CD4-positive, alpha-beta T cell treated with Interleukin-6 at 100 ng/mL for 8 hours (primary cell): ENCODE measurements around the gene CFAP46.
A peak's percentile ranks its signal among the peaks of the same experiment; 100 is the strongest.
"Not testable (repeated sequence)": the region's sequence is repeated elsewhere in the genome, so short reads cannot be mapped to it uniquely, and the experiment has no call there.

Experiments
- DNase-seq: peaks from one replicate; pipeline ENCODE4 v3.0.0-alpha.2; 2020; ENCODE audit warnings: mixed read lengths, low spot score

The CFAP46 gene

GRCh38 chr10:132843276-132843675 is 99.1 kb downstream of the CFAP46 start:
- DNase-seq: not testable (repeated sequence)

- no peak for DNase-seq
Measured at GRCh38 chr10:132842397-132842796, 100.0 kb downstream of the CFAP46 start.

- no peak for DNase-seq
Measured at GRCh38 chr10:132841615-132841975, 100.8 kb downstream of the CFAP46 start.

- no peak for DNase-seq
Measured at GRCh38 chr10:132840698-132841614, 101.4 kb downstream of the CFAP46 start.

GRCh38 chr10:132839061-132839460 is 103.3 kb downstream of the CFAP46 start:
- DNase-seq: no peak

- no peak for DNase-seq
Measured at GRCh38 chr10:132838346-132838970, 103.9 kb downstream of the CFAP46 start.

GRCh38 chr10:132837905-132838304 is 104.5 kb downstream of the CFAP46 start:
- DNase-seq: no peak

- DNase-seq: peak; percentile 26
Measured at GRCh38 chr10:132836832-132837540, 105.4 kb downstream of the CFAP46 start.

- no peak for DNase-seq
Measured at GRCh38 chr10:132836248-132836831, 106.0 kb downstream of the CFAP46 start.

- DNase-seq: no peak
Measured at GRCh38 chr10:132835848-132836233, 106.5 kb downstream of the CFAP46 start.

GRCh38 chr10:132834891-132835847 is 107.2 kb downstream of the CFAP46 start:
- no peak for DNase-seq

GRCh38 chr10:132834311-132834761 is 108.0 kb downstream of the CFAP46 start:
- DNase-seq: no peak

- no peak for DNase-seq
Measured at GRCh38 chr10:132833421-132834111, 108.8 kb downstream of the CFAP46 start.

- no peak for DNase-seq
Measured at GRCh38 chr10:132832186-132832969, 110.0 kb downstream of the CFAP46 start.

- no peak for DNase-seq
Measured at GRCh38 chr10:132829403-132829802, 113.0 kb downstream of the CFAP46 start.

GRCh38 chr10:132828681-132829080 is 113.7 kb downstream of the CFAP46 start:
- no peak for DNase-seq

- no peak for DNase-seq
Measured at GRCh38 chr10:132827861-132828539, 114.4 kb downstream of the CFAP46 start.

- no peak for DNase-seq
Measured at GRCh38 chr10:132827423-132827789, 115.0 kb downstream of the CFAP46 start.
